Measurements from ENCODE around the gene SLC1A3.

DNA sequence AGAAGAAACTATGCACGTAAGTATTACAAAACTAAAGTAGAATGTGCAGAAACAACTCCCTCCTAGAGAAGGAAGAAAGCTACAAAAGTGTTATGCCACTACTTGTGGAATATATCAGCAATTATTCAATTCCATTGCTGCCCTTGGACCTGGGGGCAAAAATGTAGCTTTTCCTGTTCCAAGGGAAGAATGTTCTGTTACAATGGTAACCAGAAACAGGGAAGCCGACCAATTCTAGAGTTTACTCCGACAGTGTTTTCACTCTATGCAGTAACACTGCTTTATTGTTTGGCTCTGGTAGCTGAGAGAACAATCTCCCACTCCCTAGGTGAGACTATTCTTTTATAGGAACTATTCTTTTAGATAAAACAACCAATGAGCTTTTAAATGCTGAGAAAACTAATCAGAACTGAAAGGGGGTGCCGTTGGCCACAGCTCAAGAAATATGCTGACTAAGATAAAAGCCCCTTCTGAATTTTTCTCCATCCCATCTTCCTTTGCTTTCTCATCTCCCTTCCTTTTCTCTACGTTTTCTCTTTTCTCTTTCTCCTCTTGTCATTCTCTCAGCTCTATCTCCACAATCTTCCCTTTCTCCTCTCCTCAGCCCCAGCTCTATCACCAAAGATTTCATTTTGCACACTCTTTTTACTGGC, 54.1 kb downstream of the SLC1A3 start:
- TF ChIP-seq, protein P1, sequence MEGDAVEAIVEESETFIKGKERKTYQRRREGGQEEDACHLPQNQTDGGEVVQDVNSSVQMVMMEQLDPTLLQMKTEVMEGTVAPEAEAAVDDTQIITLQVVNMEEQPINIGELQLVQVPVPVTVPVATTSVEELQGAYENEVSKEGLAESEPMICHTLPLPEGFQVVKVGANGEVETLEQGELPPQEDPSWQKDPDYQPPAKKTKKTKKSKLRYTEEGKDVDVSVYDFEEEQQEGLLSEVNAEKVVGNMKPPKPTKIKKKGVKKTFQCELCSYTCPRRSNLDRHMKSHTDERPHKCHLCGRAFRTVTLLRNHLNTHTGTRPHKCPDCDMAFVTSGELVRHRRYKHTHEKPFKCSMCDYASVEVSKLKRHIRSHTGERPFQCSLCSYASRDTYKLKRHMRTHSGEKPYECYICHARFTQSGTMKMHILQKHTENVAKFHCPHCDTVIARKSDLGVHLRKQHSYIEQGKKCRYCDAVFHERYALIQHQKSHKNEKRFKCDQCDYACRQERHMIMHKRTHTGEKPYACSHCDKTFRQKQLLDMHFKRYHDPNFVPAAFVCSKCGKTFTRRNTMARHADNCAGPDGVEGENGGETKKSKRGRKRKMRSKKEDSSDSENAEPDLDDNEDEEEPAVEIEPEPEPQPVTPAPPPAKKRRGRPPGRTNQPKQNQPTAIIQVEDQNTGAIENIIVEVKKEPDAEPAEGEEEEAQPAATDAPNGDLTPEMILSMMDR (IDR thresholded peaks at IDR 0.05) = no peak
- TF ChIP-seq EZH2 (IDR thresholded peaks at IDR 0.05; ENCODE audit: borderline replicate concordance, insufficient read depth, low read depth, low read length, poor library complexity, severe bottlenecking) = no peak

All from B cell (primary cell).